Activated CD8-positive, alpha-beta memory T cell treated with anti-CD3 and anti-CD28 coated beads, Interleukin-2, amount 10 ng/mL, durations not matched to agents 7 days and 5 days (primary cell): ENCODE measurements around the gene EZR. TPM values are rescaled to one million over a fixed set of nuclear protein-coding genes. Genes with fewer than 3 reads are reported as not detected.

ENCODE experiments used
- ATAC-seq: fragments of 150-1000 bp; cut with Tn5 transposase; one replicate; pipeline ENCODE4 v1.10.0; 2021; ENCODE audit warnings: moderate library complexity
- CTCF ChIA-PET: fragments of 350-600 bp; sonication (Branson Sonifier 250); formaldehyde crosslinking; loops from one replicate; lab custom pipeline; 2021; ENCODE audit warnings: antibody characterized with exemption; lab: Charles Lee
- DNase-seq: peaks from one replicate; pipeline ENCODE4 v3.0.0-alpha.2; 2020
- H3K27ac Mint-ChIP-seq: one replicate; pipeline ENCODE4 v1.8.0; 2021; ENCODE audit warnings: mild to moderate bottlenecking, mixed read lengths
- H3K27me3 Mint-ChIP-seq: one replicate; pipeline ENCODE4 v1.8.0; 2021; ENCODE audit warnings: mixed read lengths
- H3K36me3 Mint-ChIP-seq: one replicate; pipeline ENCODE4 v1.8.0; 2021; ENCODE audit warnings: mild to moderate bottlenecking, mixed read lengths
- H3K4me1 Mint-ChIP-seq: one replicate; pipeline ENCODE4 v1.8.0; 2021; ENCODE audit warnings: mixed read lengths
- H3K4me3 Mint-ChIP-seq: one replicate; pipeline ENCODE4 v1.8.0; 2021; ENCODE audit warnings: mild to moderate bottlenecking, moderate library complexity, mixed read lengths
- H3K9me3 Mint-ChIP-seq: one replicate; pipeline ENCODE4 v1.8.0; 2022; ENCODE audit warnings: low read depth, mixed read lengths
- total RNA-seq, 2 experiments: library from RNA; stranded (reverse); gene quantifications; one replicate each; pipeline ENCODE4 v1.2.3, GENCODE V29; 2021

Gene EZR
- total RNA-seq, 2 experiments from 2014 or later: 187 to 214 TPM

DNA sequence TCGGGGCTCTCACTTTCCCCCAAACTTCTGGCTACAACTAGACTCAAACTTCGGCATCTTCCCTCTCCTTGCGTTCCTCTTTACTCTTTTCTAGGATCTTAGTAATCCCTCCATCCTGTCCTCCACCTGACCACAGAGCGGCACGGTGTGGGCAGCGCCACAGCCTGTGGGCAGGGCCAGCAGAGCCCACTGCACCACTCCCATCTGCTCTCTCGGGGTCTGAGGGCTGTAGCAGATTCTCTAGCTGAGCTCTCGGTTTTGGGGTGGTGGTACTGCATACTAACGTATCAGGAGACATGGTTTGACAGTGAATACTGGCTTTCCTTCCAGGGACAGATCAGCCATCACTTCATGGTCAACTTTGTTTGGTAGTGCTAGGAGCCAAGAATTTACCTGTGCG, 57.4 kb downstream of the EZR start:
- no peak overlapping the region for H3K4me3 Mint-ChIP-seq
- no peaks in the 10 kb centered on the region for H3K27me3 Mint-ChIP-seq
- CTCF ChIA-PET: interaction anchor here (1.6 kb wide), 1 partner anchor 10 kb away, joined by 3 read pairs; no protein-coding TSS in a partner anchor
- no peaks in the 10 kb centered on the region for H3K4me1 Mint-ChIP-seq
- peaks cover 40% of the 10 kb centered on the region for H3K36me3 Mint-ChIP-seq
- no peak for ATAC-seq
- peak overlapping the region; percentile 33 for H3K27ac Mint-ChIP-seq
- DNase-seq: no peak
- no peaks in the 10 kb centered on the region for H3K9me3 Mint-ChIP-seq

DNA sequence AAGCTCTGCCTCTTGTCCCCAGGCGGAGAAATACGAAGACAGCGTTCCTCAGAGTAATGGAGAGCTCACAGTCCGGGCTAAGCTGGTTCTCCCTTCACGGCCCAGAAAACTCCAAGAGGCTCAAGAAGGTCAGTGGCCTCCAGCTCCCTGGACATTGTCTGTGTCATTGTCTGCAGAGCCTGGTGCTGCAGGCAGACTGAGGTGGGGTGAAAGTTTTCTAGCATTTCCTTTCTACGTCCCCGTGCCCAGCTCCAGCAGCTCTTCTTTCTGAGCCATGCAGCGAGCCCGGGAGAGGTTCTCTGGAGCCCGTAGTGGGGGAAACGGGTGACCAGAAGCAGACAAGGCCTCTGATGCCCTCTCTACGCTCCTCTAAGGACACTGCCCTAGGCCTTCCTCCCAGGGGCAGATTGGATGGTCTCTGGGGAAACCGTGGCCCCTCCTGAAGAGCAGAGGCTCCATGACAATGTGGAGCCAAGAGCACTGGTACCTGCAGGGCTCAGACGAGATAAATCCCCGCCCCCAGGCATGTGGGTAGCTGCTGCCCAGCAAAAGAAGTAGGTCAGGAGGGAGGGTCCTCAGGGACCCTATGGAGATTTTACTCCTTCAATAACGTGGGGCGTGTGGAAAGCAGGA, 58.4 kb downstream of the EZR start:
- CTCF ChIA-PET: interaction anchor here (1.5 kb wide), 1 partner anchor 374 kb away, joined by 3 read pairs; no protein-coding TSS in a partner anchor
- ATAC-seq (no peak), DNase-seq (no peak)
- no peaks in the 10 kb centered on the region for H3K9me3 Mint-ChIP-seq
- H3K4me3 Mint-ChIP-seq: no peak overlapping the region
- H3K36me3 Mint-ChIP-seq: peaks cover 40% of the 10 kb centered on the region
- no peak overlapping the region for H3K27ac Mint-ChIP-seq
- H3K27me3 Mint-ChIP-seq: no peaks in the 10 kb centered on the region
- no peaks in the 10 kb centered on the region for H3K4me1 Mint-ChIP-seq

DNA sequence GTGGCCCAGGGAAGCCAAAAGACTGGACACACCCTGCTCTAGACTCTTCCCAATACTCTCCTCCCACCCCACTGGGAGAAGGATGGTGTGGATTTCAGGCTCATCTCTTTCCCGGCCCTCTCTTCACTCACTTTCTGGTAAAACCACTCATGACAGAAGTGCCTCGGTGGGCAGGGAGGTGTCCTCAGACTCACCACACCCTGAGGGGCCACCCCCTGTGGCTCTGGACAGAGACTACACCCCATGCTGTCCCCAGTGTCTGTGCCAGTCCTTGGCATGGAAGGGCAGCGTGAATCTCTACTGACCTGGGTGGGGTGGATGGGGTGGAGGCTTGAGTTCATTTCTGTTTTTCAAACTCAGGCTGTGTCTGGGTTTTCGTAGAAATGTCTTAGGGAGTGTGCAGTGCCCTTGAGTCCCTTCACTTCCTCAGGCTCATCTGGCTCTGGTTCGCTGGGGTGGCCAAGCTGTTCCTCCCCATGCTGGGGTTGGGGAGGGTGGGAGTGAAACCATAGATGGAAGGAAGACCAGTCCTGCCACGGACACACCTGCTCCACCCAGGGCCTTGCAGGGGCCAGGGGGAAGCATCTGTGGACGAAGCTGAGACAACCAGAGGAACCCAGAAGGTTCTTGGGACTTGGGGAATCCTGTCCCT, 59.1 kb downstream of the EZR start:
- H3K36me3 Mint-ChIP-seq: peaks cover 41% of the 10 kb centered on the region

DNA sequence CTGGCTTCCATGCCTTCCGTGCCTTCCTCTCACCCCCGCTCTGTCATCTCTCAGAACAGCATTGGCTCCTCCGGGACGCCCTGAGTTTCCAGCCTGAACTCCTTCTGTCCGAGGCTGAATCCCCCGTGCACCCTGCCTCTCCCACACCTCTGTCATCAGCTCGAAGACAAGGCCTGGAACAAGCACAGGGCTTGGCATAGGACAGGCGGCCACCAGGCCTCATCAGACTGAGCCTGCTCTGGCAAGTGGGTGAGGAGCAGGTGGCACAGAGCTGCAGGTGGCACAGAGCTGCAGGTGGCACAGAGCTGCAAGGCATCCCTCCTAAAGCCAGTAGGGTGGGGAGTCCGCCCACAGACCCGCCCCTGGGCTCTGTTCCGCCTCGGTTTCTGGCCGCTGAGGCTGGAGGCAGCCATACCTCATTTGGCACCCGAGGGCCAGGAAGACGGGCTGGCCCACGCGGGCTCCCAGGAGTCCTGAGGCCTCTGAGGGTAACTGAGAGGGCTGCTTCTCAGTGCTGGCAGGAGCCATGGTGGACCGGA, 60.2 kb downstream of the EZR start:
- Mint-ChIP-seq H3K4me3 (no peak overlapping the region), H3K27ac (no peak overlapping the region), H3K36me3 (peaks cover 41% of the 10 kb centered on the region), H3K4me1 (no peaks in the 10 kb centered on the region), H3K27me3 (no peaks in the 10 kb centered on the region), H3K9me3 (no peaks in the 10 kb centered on the region)
- CTCF ChIA-PET: no interaction called here
- ATAC-seq (no peak), DNase-seq (no peak)

More for the DNA sequence above, 59.1 kb downstream of the EZR start:
- ATAC-seq: no peak
- CTCF ChIA-PET: interaction anchor here (1.5 kb wide), 1 partner anchor 375 kb away, joined by 3 read pairs; no protein-coding TSS in a partner anchor
- Mint-ChIP-seq H3K4me1 (no peaks in the 10 kb centered on the region), H3K27me3 (no peaks in the 10 kb centered on the region), H3K27ac (peak overlapping the region; percentile 11), H3K4me3 (no peak overlapping the region), H3K9me3 (no peaks in the 10 kb centered on the region)
- DNase-seq: no peak

DNA sequence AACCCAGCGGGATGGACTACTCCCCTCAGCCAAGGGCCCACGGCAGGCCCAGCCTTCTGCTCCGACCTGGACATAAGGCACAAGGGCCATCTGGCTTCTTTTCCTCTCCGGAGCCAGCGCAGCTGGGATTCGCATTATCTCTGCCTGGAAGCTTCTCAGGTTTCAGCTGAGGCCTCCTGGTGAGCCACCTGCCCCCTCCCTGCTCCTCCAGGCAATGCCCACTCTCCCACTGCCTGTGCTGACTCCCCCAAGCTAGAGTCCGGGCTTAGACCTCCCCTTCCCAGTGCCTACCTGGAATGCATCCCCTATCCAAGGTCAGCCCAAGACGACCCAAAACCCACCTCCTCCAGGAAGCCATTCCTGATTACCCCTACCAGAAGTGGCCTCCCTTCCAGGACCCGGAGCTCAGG, 60.7 kb downstream of the EZR start:
- no peak overlapping the region for H3K27ac Mint-ChIP-seq

DNA sequence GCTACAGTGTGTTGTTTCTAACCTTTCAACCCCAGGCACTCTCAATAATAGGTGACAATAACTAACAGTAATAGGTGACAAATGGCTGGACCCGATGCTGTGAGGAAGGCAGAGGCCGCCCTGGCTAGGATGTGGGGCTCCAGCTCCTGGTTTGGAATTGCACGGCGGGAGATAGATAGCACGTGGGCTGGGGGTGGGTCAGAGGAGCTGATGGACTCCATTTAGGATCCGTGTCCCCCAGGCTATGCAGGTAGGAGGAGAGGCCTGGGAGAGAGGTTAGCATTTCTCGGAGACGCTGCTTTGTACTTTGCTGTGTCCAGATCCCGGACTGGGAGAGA, 61.4 kb downstream of the EZR start:
- H3K9me3 Mint-ChIP-seq: no peaks in the 10 kb centered on the region
- H3K27ac Mint-ChIP-seq: no peak overlapping the region
- H3K4me1 Mint-ChIP-seq: no peaks in the 10 kb centered on the region
- CTCF ChIA-PET: no interaction called here
- H3K27me3 Mint-ChIP-seq: no peaks in the 10 kb centered on the region
- no peak for ATAC-seq
- no peak overlapping the region for H3K4me3 Mint-ChIP-seq
- DNase-seq: no peak
- peaks cover 43% of the 10 kb centered on the region for H3K36me3 Mint-ChIP-seq

More for the DNA sequence above, 60.7 kb downstream of the EZR start:
- no peak for ATAC-seq
- Mint-ChIP-seq H3K4me1 (no peaks in the 10 kb centered on the region), H3K27me3 (no peaks in the 10 kb centered on the region), H3K36me3 (peaks cover 45% of the 10 kb centered on the region), H3K4me3 (no peak overlapping the region), H3K9me3 (no peaks in the 10 kb centered on the region)
- no peak for DNase-seq
- CTCF ChIA-PET: no interaction called here

- no peak overlapping the region for H3K27ac Mint-ChIP-seq
- ATAC-seq: no peak
- no peaks in the 10 kb centered on the region for H3K27me3 Mint-ChIP-seq
- no peaks in the 10 kb centered on the region for H3K9me3 Mint-ChIP-seq
- no peak overlapping the region for H3K4me3 Mint-ChIP-seq
- peaks cover 43% of the 10 kb centered on the region for H3K36me3 Mint-ChIP-seq
- no peak for DNase-seq
- CTCF ChIA-PET: no interaction called here
- no peaks in the 10 kb centered on the region for H3K4me1 Mint-ChIP-seq
These were observed 62.0 kb downstream of the EZR start for GRCh38 chr6:158756977-158757752.

GRCh38 chr6:158756126-158756525, 63.0 kb downstream of the EZR start:
- Mint-ChIP-seq H3K27me3 (no peaks in the 10 kb centered on the region), H3K4me1 (no peaks in the 10 kb centered on the region), H3K27ac (no peak overlapping the region), H3K36me3 (peaks cover 44% of the 10 kb centered on the region), H3K4me3 (no peak overlapping the region), H3K9me3 (no peaks in the 10 kb centered on the region)
- DNase-seq (no peak), ATAC-seq (no peak)
- CTCF ChIA-PET: interaction anchor here (0.9 kb wide), 1 partner anchor 635 kb away, joined by 3 read pairs; no protein-coding TSS in a partner anchor

DNA sequence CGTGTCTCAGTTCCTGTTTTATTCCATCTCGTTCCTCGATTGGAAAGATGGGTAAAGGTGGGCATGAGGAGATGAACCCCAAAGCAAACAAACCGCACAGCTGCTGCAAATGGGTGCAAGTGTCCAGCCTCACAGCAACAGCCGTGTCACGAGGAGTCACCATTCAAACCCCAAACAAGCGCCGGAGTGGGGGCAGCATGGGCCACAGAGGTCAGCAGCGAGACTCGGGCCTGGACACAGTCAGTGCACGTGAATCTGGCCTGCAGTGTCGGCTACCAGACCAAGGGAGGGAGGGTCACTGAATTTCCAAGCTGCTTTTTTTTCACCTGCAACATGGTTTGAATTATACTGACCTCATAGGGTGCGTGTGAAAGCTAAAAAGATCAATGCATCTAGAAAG, 63.5 kb downstream of the EZR start:
- ATAC-seq (no peak), DNase-seq (no peak)
- Mint-ChIP-seq H3K27me3 (no peaks in the 10 kb centered on the region), H3K9me3 (no peaks in the 10 kb centered on the region), H3K27ac (no peak overlapping the region), H3K36me3 (peaks cover 45% of the 10 kb centered on the region), H3K4me1 (no peaks in the 10 kb centered on the region), H3K4me3 (no peak overlapping the region)
- CTCF ChIA-PET: interaction anchor here (0.9 kb wide), 1 partner anchor 634 kb away, joined by 3 read pairs; no protein-coding TSS in a partner anchor

GRCh38 chr6:158754738-158755137, 64.4 kb downstream of the EZR start:
- no peaks in the 10 kb centered on the region for H3K9me3 Mint-ChIP-seq

DNA sequence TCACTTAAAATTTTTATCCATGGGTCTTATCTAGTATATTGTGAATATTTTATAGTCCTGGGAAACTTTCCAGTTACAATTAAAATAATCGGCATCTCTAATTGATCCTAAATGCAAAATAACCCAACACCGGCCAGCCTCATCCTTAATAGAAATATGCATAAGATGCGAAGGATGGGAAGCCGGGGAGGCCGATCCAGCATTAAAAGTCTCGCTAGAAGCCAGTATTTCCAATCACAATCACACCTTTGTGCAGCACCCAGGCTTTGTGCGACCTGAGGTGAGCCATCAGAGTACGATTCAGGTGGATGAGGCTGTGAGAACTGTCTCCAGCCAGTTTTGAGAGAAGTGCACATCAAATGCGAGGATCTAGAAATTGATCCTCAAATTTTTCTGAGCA, 65.4 kb downstream of the EZR start:
- H3K4me1 Mint-ChIP-seq: no peaks in the 10 kb centered on the region
- peaks cover 54% of the 10 kb centered on the region for H3K36me3 Mint-ChIP-seq

More at GRCh38 chr6:158754738-158755137, 64.4 kb downstream of the EZR start:
- ATAC-seq (no peak), DNase-seq (no peak)
- Mint-ChIP-seq H3K4me1 (no peaks in the 10 kb centered on the region), H3K27ac (no peak overlapping the region), H3K27me3 (no peaks in the 10 kb centered on the region), H3K36me3 (peaks cover 51% of the 10 kb centered on the region), H3K4me3 (no peak overlapping the region)
- CTCF ChIA-PET: no interaction called here

DNA sequence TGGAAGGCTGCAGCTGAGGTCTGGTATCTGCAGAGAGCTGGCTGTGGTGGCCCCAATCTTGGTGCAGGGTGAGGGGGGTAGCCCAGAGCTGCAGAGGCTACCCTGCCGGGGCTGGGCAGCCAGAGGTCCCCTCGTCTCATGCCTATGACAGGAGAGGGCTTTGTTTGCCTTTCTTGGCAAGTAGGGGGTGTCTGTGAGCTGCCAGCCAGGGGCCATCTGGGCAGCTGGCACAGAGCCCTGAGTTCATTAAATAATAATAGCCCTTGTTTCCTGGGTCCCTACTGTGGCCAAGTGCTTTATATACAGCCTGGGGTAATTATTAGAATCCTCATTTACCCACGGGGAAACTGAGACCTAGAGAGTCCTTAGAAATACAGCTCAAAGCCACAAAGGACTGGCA, 66.6 kb downstream of the EZR start:
- ATAC-seq (no peak), DNase-seq (no peak)
- no peaks in the 10 kb centered on the region for H3K27me3 Mint-ChIP-seq
- H3K27ac Mint-ChIP-seq: peak overlapping the region; percentile 32
- no peak overlapping the region for H3K4me3 Mint-ChIP-seq
- no peaks in the 10 kb centered on the region for H3K9me3 Mint-ChIP-seq
- peaks cover 59% of the 10 kb centered on the region for H3K36me3 Mint-ChIP-seq
- no peaks in the 10 kb centered on the region for H3K4me1 Mint-ChIP-seq
- CTCF ChIA-PET: interaction anchor here (0.9 to 1.0 kb wide), 3 partner anchors 9 to 61 kb away, joined by 3 to 4 read pairs (median 3); no protein-coding TSS in a partner anchor

More for the DNA sequence above, 65.4 kb downstream of the EZR start:
- ATAC-seq (no peak), DNase-seq (no peak)
- Mint-ChIP-seq H3K4me3 (no peak overlapping the region), H3K27ac (no peak overlapping the region), H3K27me3 (no peaks in the 10 kb centered on the region), H3K9me3 (no peaks in the 10 kb centered on the region)
- CTCF ChIA-PET: no interaction called here

DNA sequence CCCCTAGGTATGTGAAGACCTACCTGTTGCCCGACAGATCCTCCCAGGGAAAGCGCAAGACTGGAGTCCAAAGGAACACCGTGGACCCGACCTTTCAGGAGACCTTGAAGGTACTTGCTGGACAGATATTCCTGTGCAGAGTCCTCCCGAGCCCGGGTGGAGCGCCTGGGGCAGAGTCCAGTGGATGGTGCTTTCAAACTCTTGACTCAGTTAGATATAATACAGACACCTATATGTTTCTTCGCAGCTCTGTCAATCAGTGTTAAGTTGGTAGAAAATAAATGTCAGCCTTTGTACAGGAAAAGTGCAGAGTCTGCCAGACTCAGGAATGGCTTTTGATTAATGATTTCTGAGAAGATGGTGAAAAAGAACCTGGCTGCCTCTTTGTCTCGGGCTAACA, 67.2 kb downstream of the EZR start:
- Mint-ChIP-seq H3K36me3 (peaks cover 55% of the 10 kb centered on the region), H3K4me3 (no peak overlapping the region), H3K27me3 (no peaks in the 10 kb centered on the region), H3K4me1 (no peaks in the 10 kb centered on the region), H3K27ac (no peak overlapping the region), H3K9me3 (no peaks in the 10 kb centered on the region)
- CTCF ChIA-PET: no interaction called here
- no peak for DNase-seq
- ATAC-seq: no peak
